ENCODE results near the gene ELMOD3. TPM values are rescaled to one million over a fixed set of nuclear protein-coding genes. Genes with fewer than 3 reads are reported as not detected.

The ELMOD3 gene
- total RNA-seq, 1 donor from 2014 or later: 27.0 TPM

DNA sequence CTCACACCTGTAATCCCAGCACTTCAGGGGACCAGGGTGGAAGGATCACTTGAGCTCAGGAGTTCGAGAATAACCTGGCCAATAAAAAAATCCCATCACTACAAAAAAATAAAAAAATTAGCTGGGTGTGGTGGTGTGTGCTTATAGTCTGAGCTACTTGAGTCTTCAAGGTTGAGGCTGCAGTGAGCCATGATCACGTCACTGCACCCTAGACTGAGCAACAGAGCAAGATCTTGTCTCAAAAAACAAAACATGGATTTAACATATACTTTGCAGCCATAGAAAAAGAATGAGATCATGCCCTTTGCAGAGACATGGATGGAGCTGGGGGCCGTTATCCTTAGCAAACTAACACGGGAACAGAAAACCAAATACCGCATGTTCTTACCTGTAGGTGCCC is 86.2 kb downstream of the ELMOD3 start:
- DNase-seq (ENCODE audit: low spot score): no peak

Other genes with a start within 250 kb of the ELMOD3 start
- gene TCF7L1, start 221.4 kb upstream of the ELMOD3 start, total RNA-seq (ENCODE audit: insufficient read depth, low replicate concordance): 4.3 TPM
- 62.1 TPM for gene TGOLN2, start 26.8 kb upstream of the ELMOD3 start, total RNA-seq (ENCODE audit: insufficient read depth, low replicate concordance)
- 55.1 TPM for gene RETSAT, start 241 bp upstream of the ELMOD3 start, total RNA-seq (ENCODE audit: insufficient read depth, low replicate concordance)
- 58.5 TPM for gene CAPG, start 55.6 kb downstream of the ELMOD3 start, total RNA-seq (ENCODE audit: insufficient read depth, low replicate concordance)
- gene SH2D6, start 63.9 kb downstream of the ELMOD3 start, total RNA-seq (ENCODE audit: insufficient read depth, low replicate concordance): 4.6 TPM
- gene MAT2A, start 184.4 kb downstream of the ELMOD3 start, total RNA-seq (ENCODE audit: insufficient read depth, low replicate concordance): 67.7 TPM
- 51.5 TPM for gene GGCX, start 206.7 kb downstream of the ELMOD3 start, total RNA-seq (ENCODE audit: insufficient read depth, low replicate concordance)
- 25.5 TPM for gene VAMP8, start 222.8 kb downstream of the ELMOD3 start, total RNA-seq (ENCODE audit: insufficient read depth, low replicate concordance)
- gene VAMP5, start 229.7 kb downstream of the ELMOD3 start, total RNA-seq (ENCODE audit: insufficient read depth, low replicate concordance): 20.0 TPM
- gene RNF181, start 241.0 kb downstream of the ELMOD3 start, total RNA-seq (ENCODE audit: insufficient read depth, low replicate concordance): 76.3 TPM
- gene TMEM150A, start 247.9 kb downstream of the ELMOD3 start, total RNA-seq (ENCODE audit: insufficient read depth, low replicate concordance): 3.4 TPM

All from umbilical cord (tissue), 2 donors.